Naive thymus-derived CD4-positive, alpha-beta T cell (primary cell): ENCODE data around the gene BRINP1. TPM values are rescaled to one million over a fixed set of nuclear protein-coding genes. Genes with fewer than 3 reads are reported as not detected.

ENCODE experiments used
- ATAC-seq: fragments of 150-1000 bp; cut with Tn5 transposase; 2 replicates; pipeline ENCODE4 v1.10.0; 2021; ENCODE audit warnings: mild to moderate bottlenecking, moderate library complexity
- CTCF ChIA-PET: fragments of 350-600 bp; sonication (Branson Sonifier 250); formaldehyde crosslinking; loops from one replicate; lab custom pipeline; 2021; ENCODE audit warnings: antibody characterized with exemption; lab: Charles Lee
- POLR2A ChIA-PET: fragments of 350-600 bp; sonication (Branson Sonifier 250); formaldehyde crosslinking; loops from one replicate; lab custom pipeline; 2021; ENCODE audit warnings: antibody characterized with exemption, inconsistent platforms; lab: Charles Lee
- DNase-seq, 9 donors: peaks; one replicate each; pipeline versions ENCODE4 v3.0.0 to v3.0.0-alpha.2; 2020 to 2022; ENCODE audit warnings: mixed read lengths in 1 of 9
- H3K27ac ChIP-seq: one replicate; pipeline ENCODE4 v1.7.0; 2013; ENCODE audit warnings: mild to moderate bottlenecking, low read depth, low read length, moderate library complexity
- H3K27me3 ChIP-seq, 2 donors: one replicate each; pipeline ENCODE4 v1.7.0; 2013; ENCODE audit warnings: low read length in 2 of 2, mild to moderate bottlenecking in 2 of 2, moderate library complexity in 2 of 2; ENCODE audit not compliant: control insufficient read depth in 2 of 2, insufficient read depth in 2 of 2
- H3K36me3 ChIP-seq, 3 experiments: 1 replicate in 2 of 3; 2 replicates in 1 of 3; pipeline ENCODE4 v1.7.0; 2013; ENCODE audit warnings: low read length in 3 of 3, mild to moderate bottlenecking in 3 of 3, moderate library complexity in 1 of 3; ENCODE audit not compliant: insufficient read depth in 3 of 3, control insufficient read depth in 2 of 3
- H3K4me1 ChIP-seq, 2 donors: one replicate each; pipeline ENCODE4 v1.7.0; 2013; ENCODE audit warnings: low read length in 2 of 2, mild to moderate bottlenecking in 2 of 2, moderate library complexity in 1 of 2; ENCODE audit not compliant: control insufficient read depth in 2 of 2, insufficient read depth in 2 of 2
- H3K4me3 ChIP-seq: 2 replicates; pipeline ENCODE4 v1.7.0; 2013; ENCODE audit warnings: mild to moderate bottlenecking, low read length
- H3K9me3 ChIP-seq, 3 experiments: 1 replicate in 2 of 3; 2 replicates in 1 of 3; pipeline ENCODE4 v1.7.0; 2013; ENCODE audit warnings: low read length in 3 of 3; ENCODE audit not compliant: control insufficient read depth in 2 of 3
- H3K27ac Mint-ChIP-seq, 9 donors: one replicate each; pipeline ENCODE4 v1.8.0; 2020 to 2022; ENCODE audit warnings: mixed read lengths in 9 of 9, mild to moderate bottlenecking in 8 of 9, moderate library complexity in 5 of 9, inconsistent platforms in 2 of 9
- H3K27me3 Mint-ChIP-seq, 5 donors: one replicate each; pipeline ENCODE4 v1.8.0; 2021 to 2022; ENCODE audit warnings: mixed read lengths in 5 of 5, mild to moderate bottlenecking in 1 of 5
- H3K36me3 Mint-ChIP-seq, 5 donors: one replicate each; pipeline ENCODE4 v1.8.0; 2020 to 2022; ENCODE audit warnings: mixed read lengths in 5 of 5, mild to moderate bottlenecking in 3 of 5, inconsistent platforms in 1 of 5
- H3K4me1 Mint-ChIP-seq, 7 donors: one replicate each; pipeline ENCODE4 v1.8.0; 2020 to 2022; ENCODE audit warnings: mixed read lengths in 7 of 7, mild to moderate bottlenecking in 3 of 7, inconsistent platforms in 1 of 7
- H3K4me3 Mint-ChIP-seq, 10 donors: one replicate each; pipeline ENCODE4 v1.8.0; 2020 to 2022; ENCODE audit warnings: mild to moderate bottlenecking in 10 of 10, mixed read lengths in 10 of 10, moderate library complexity in 6 of 10, inconsistent platforms in 2 of 10
- H3K9me3 Mint-ChIP-seq, 11 donors: one replicate each; pipeline ENCODE4 v1.8.0; 2020 to 2022; ENCODE audit warnings: mixed read lengths in 11 of 11, mild to moderate bottlenecking in 4 of 11, inconsistent platforms in 1 of 11, moderate library complexity in 1 of 11
- intact Hi-C, 2 donors: fragments of 100-400 bp; cut with micrococcal nuclease; formaldehyde crosslinking; loops; one replicate each; pipeline ENCODE4 v1.15.1; 2023
- polyA plus RNA-seq, 2 donors: library from polyadenylated mRNA; unstranded; fragments of 300-500 nt; fragmentation: Illumina TruSeq; gene quantifications; one replicate each; pipeline ENCODE4 v1.2.3, GENCODE V29; 2021
- total RNA-seq, 6 experiments: library from RNA in 5 of 6; stranded (reverse) in 5 of 6; gene quantifications; 1 replicate in 5 of 6; 2 replicates in 1 of 6; pipeline ENCODE4 v1.2.3 and lab custom pipeline; 2021 to 2026

BRINP1 gene
- total and polyA plus RNA-seq, 7 experiments from 2014 or later, result not detected

DNA sequence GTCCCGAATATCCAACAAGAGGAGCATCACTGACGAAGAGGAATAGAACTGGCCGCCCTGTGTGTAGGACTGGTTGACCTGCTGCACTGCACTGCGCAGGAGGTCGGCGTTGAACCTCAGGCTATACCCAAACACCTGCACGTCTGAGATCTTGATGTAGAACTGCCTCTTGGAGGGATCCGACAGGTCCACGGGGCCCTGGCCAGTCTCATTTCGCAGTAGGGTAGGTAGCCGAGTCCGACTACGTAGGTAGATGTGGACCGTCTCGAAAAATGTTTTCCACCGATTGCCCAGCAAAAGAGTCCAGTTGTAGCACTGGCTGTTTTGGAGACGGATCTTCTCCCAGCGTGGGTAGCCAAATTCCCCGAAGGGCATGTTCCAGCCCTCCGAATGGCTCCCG is 202.0 kb downstream of the BRINP1 start:
- H3K4me1 Mint-ChIP-seq, result no peaks in the 10 kb centered on the region
- no peaks in the 10 kb centered on the region for H3K36me3 Mint-ChIP-seq
- no peaks in the 10 kb centered on the region for H3K27me3 ChIP-seq
- ATAC-seq (no peak), DNase-seq (no peak)
- H3K9me3 Mint-ChIP-seq, result peaks cover 0 to 18% (median 4%) of the 10 kb centered on the region in 11 donors
- no peaks in the 10 kb centered on the region for H3K4me1 ChIP-seq
- no peaks in the 10 kb centered on the region for H3K36me3 ChIP-seq
- ChIA-PET CTCF (no interaction called here), POLR2A (no interaction called here)
- no peak overlapping the region for H3K27ac ChIP-seq
- peaks cover 0 to 13% (median 7%) of the 10 kb centered on the region in 5 donors for H3K27me3 Mint-ChIP-seq
- intact Hi-C loops, result no loop called here
- H3K4me3 ChIP-seq, result no peak overlapping the region
- H3K27ac Mint-ChIP-seq, result no peak overlapping the region
- no peak overlapping the region for H3K4me3 Mint-ChIP-seq
- H3K9me3 ChIP-seq, result no peaks in the 10 kb centered on the region

- no peaks in the 10 kb centered on the region for H3K36me3 ChIP-seq
- no peaks in the 10 kb centered on the region for H3K27me3 ChIP-seq
- no peak for ATAC-seq
- peaks cover 0 to 18% (median 4%) of the 10 kb centered on the region in 11 donors for H3K9me3 Mint-ChIP-seq
- H3K4me1 ChIP-seq, result no peaks in the 10 kb centered on the region
- no peak overlapping the region for H3K27ac Mint-ChIP-seq
- H3K4me3 Mint-ChIP-seq, result no peak overlapping the region
- H3K9me3 ChIP-seq, result no peaks in the 10 kb centered on the region
- no peaks in the 10 kb centered on the region for H3K4me1 Mint-ChIP-seq
- no peak for DNase-seq
- H3K36me3 Mint-ChIP-seq, result no peaks in the 10 kb centered on the region
- peaks cover 0 to 13% (median 7%) of the 10 kb centered on the region in 5 donors for H3K27me3 Mint-ChIP-seq
- no peak overlapping the region for H3K4me3 ChIP-seq
- CTCF ChIA-PET, result no interaction called here
- POLR2A ChIA-PET, result no interaction called here
- H3K27ac ChIP-seq, result no peak overlapping the region
- intact Hi-C loops, result no loop called here
These were observed 203.1 kb downstream of the BRINP1 start for GRCh38 chr9:119166096-119166495.

- POLR2A ChIA-PET, result no interaction called here
- Mint-ChIP-seq H3K4me3 (no peak overlapping the region), H3K27ac (no peak overlapping the region), H3K4me1 (no peaks in the 10 kb centered on the region), H3K27me3 (peaks cover 0 to 13% (median 7%) of the 10 kb centered on the region in 5 donors), H3K36me3 (no peaks in the 10 kb centered on the region), H3K9me3 (peaks cover 0 to 18% (median 4%) of the 10 kb centered on the region in 11 donors)
- Histone ChIP-seq H3K27me3 (no peaks in the 10 kb centered on the region), H3K9me3 (no peaks in the 10 kb centered on the region), H3K27ac (no peak overlapping the region), H3K4me1 (no peaks in the 10 kb centered on the region), H3K36me3 (no peaks in the 10 kb centered on the region), H3K4me3 (no peak overlapping the region)
- ATAC-seq (no peak), DNase-seq (no peak)
- intact Hi-C loops, result no loop called here
- CTCF ChIA-PET, result no interaction called here
These were observed 204.1 kb downstream of the BRINP1 start for GRCh38 chr9:119165131-119165530.

DNA sequence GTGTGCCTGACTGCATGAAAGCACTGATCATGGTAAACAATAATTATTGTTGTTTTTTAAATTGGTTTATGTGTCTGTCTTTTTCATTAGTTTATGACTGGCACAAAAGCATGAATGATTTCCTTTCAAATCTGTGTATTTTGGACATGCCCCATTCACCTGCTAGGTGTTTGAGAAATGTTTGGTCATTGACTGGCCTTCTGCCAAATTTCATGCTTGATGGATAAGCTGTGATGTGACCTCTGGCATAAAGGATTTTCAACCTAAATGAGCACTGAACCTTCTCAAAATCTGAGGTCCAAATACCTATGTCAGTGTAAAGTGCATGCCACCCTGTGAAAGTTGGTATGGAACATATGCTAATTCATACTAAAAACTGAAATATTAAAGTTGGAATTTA is 204.5 kb downstream of the BRINP1 start:
- Histone ChIP-seq H3K4me3 (no peak overlapping the region), H3K36me3 (no peaks in the 10 kb centered on the region), H3K27me3 (no peaks in the 10 kb centered on the region), H3K9me3 (no peaks in the 10 kb centered on the region), H3K27ac (no peak overlapping the region), H3K4me1 (no peaks in the 10 kb centered on the region)
- Mint-ChIP-seq H3K9me3 (peaks cover 0 to 18% (median 4%) of the 10 kb centered on the region in 11 donors), H3K27me3 (peaks cover 0 to 13% (median 7%) of the 10 kb centered on the region in 5 donors), H3K27ac (no peak overlapping the region), H3K4me3 (no peak overlapping the region), H3K4me1 (no peaks in the 10 kb centered on the region), H3K36me3 (no peaks in the 10 kb centered on the region)
- intact Hi-C loops, result no loop called here
- DNase-seq (no peak), ATAC-seq (no peak)
- ChIA-PET CTCF (no interaction called here), POLR2A (no interaction called here)

DNA sequence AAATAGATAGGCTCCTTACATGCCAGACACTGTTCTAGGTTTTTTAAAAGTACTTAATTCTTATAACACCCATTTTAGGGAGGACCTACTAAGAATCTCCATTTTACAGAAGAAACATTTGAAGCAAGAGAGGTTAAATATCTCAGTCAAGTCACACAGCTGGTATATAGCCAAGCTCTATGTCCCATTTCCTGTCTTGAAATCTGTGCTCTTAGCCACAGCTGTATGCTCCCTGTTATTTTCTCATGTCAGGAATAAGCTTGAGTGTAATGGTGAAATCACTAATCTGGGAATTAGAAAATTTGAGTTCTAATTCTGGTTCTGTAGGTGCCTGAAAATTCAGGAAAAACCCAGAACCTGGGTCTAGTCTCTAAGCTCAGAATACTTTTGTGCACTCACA is 208.7 kb downstream of the BRINP1 start:
- ATAC-seq (no peak), DNase-seq (no peak)
- Mint-ChIP-seq H3K4me1 (no peaks in the 10 kb centered on the region), H3K36me3 (no peaks in the 10 kb centered on the region), H3K27ac (no peak overlapping the region), H3K9me3 (peaks cover 0 to 8% (median 3%) of the 10 kb centered on the region in 11 donors), H3K27me3 (no peaks in the 10 kb centered on the region), H3K4me3 (no peak overlapping the region)
- ChIA-PET CTCF (no interaction called here), POLR2A (no interaction called here)
- intact Hi-C loops, result no loop called here
- no peak overlapping the region for H3K4me3 ChIP-seq
- no peaks in the 10 kb centered on the region for H3K4me1 ChIP-seq
- H3K9me3 ChIP-seq, result no peaks in the 10 kb centered on the region
- H3K27ac ChIP-seq, result no peak overlapping the region
- H3K27me3 ChIP-seq, result no peaks in the 10 kb centered on the region
- no peaks in the 10 kb centered on the region for H3K36me3 ChIP-seq

DNA sequence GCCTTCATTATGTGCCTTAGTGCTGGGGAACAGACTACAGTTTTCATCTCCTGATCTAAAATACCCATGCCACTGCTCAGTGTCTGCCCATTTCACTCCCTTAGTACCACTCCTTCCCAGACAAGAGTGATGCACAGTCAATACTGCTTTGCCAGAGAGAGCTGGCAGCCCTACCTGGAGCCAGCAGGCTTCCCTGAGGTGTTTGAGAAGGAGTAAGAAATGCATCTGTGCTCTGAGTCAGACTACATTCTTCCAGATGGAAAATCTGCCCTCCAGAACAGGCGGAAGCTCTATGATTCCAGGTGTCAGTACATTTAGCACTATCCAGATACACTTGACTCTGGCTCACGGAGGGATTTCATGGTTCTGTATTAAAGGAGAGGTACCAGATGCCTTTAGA is 209.8 kb downstream of the BRINP1 start:
- H3K27me3 Mint-ChIP-seq, result no peaks in the 10 kb centered on the region
- Histone ChIP-seq H3K4me3 (no peak overlapping the region), H3K27me3 (no peaks in the 10 kb centered on the region), H3K36me3 (no peaks in the 10 kb centered on the region), H3K9me3 (no peaks in the 10 kb centered on the region), H3K4me1 (no peaks in the 10 kb centered on the region), H3K27ac (no peak overlapping the region)
- no peak overlapping the region for H3K4me3 Mint-ChIP-seq
- DNase-seq, result no peak
- no peak for ATAC-seq
- H3K4me1 Mint-ChIP-seq, result no peaks in the 10 kb centered on the region
- no peaks in the 10 kb centered on the region for H3K36me3 Mint-ChIP-seq
- intact Hi-C loops, result no loop called here
- POLR2A ChIA-PET, result no interaction called here
- CTCF ChIA-PET, result no interaction called here
- peaks cover 0 to 11% (median 3%) of the 10 kb centered on the region in 11 donors for H3K9me3 Mint-ChIP-seq
- H3K27ac Mint-ChIP-seq, result no peak overlapping the region

GRCh38 chr9:119157196-119157595 is 212.0 kb downstream of the BRINP1 start:
- Mint-ChIP-seq H3K4me1 (no peaks in the 10 kb centered on the region), H3K9me3 (peaks cover 0 to 11% (median 3%) of the 10 kb centered on the region in 11 donors), H3K27me3 (no peaks in the 10 kb centered on the region), H3K36me3 (no peaks in the 10 kb centered on the region), H3K27ac (no peak overlapping the region), H3K4me3 (no peak overlapping the region)
- intact Hi-C loops, result no loop called here
- H3K27ac ChIP-seq, result no peak overlapping the region
- ChIA-PET POLR2A (no interaction called here), CTCF (no interaction called here)
- no peak for ATAC-seq
- H3K4me3 ChIP-seq, result no peak overlapping the region
- H3K27me3 ChIP-seq, result no peaks in the 10 kb centered on the region
- no peaks in the 10 kb centered on the region for H3K4me1 ChIP-seq
- no peaks in the 10 kb centered on the region for H3K36me3 ChIP-seq
- no peak for DNase-seq
- no peaks in the 10 kb centered on the region for H3K9me3 ChIP-seq
